Osteoblast (primary cell): ENCODE results near the gene ARL15. TPM values are rescaled to one million over a fixed set of nuclear protein-coding genes. Genes with fewer than 3 reads are reported as not detected.

Experiments
- DNase-seq: peaks from one replicate; pipeline ENCODE4 v3.0.0; 2011; ENCODE audit warnings: low spot score, mixed read lengths; ENCODE audit not compliant: insufficient read length; ENCODE audit errors: missing footprints
- H2AFZ ChIP-seq: 2 replicates; pipeline ENCODE4 v1.6.0; 2011; ENCODE audit warnings: mild to moderate bottlenecking, low read length
- H3K27ac ChIP-seq: 2 replicates; pipeline ENCODE4 v1.5.1; 2011; ENCODE audit warnings: mild to moderate bottlenecking, low read depth, low read length, moderate library complexity
- H3K27me3 ChIP-seq: 2 replicates; pipeline ENCODE4 v1.6.0; 2012; ENCODE audit warnings: mild to moderate bottlenecking, control low read depth, inconsistent platforms, low read length, moderate library complexity; ENCODE audit not compliant: insufficient read depth
- H3K36me3 ChIP-seq: 2 replicates; pipeline ENCODE4 v1.5.1; 2011; ENCODE audit warnings: mild to moderate bottlenecking, low read length, control low read depth, moderate library complexity; ENCODE audit not compliant: insufficient read depth
- H3K4me1 ChIP-seq: 2 replicates; pipeline ENCODE4 v1.5.1; 2011; ENCODE audit warnings: mild to moderate bottlenecking, low read length, control low read depth, moderate library complexity; ENCODE audit not compliant: insufficient read depth
- H3K4me2 ChIP-seq: 2 replicates; pipeline ENCODE4 v1.6.0; 2011; ENCODE audit warnings: mild to moderate bottlenecking, low read length; ENCODE audit not compliant: insufficient read depth
- H3K4me3 ChIP-seq: fragments of 200-600 bp; sonication (generic); 3 replicates; pipeline ENCODE4 v1.5.1; 2012; ENCODE audit warnings: mild to moderate bottlenecking, low read length, inconsistent platforms; ENCODE audit not compliant: insufficient read depth
- H3K79me2 ChIP-seq: 2 replicates; pipeline ENCODE4 v1.6.0; 2012; ENCODE audit warnings: mild to moderate bottlenecking, low read length, control low read depth, inconsistent platforms; ENCODE audit not compliant: insufficient read depth
- H3K9me3 ChIP-seq: 2 replicates; pipeline ENCODE4 v1.5.1; 2011; ENCODE audit warnings: low read depth, low read length, control low read depth
- H4K20me1 ChIP-seq: 2 replicates; pipeline ENCODE4 v1.6.0; 2012; ENCODE audit warnings: mild to moderate bottlenecking, low read length, control low read depth; ENCODE audit not compliant: insufficient read depth
- CTCF ChIP-seq: IDR thresholded peaks from 2 replicates; pipeline ENCODE4 v1.5.1; 2011; ENCODE audit warnings: mild to moderate bottlenecking, low read depth, low read length, moderate library complexity; ENCODE audit errors: extremely low read depth
- total RNA-seq: library from RNA; depleted of rRNA; stranded (reverse); fragments of >200 nt; gene quantifications from 2 replicates; pipeline ENCODE4 v1.2.3, GENCODE V29; 2012

ARL15 gene
- total RNA-seq, 1 donor = 25.3 TPM

DNA sequence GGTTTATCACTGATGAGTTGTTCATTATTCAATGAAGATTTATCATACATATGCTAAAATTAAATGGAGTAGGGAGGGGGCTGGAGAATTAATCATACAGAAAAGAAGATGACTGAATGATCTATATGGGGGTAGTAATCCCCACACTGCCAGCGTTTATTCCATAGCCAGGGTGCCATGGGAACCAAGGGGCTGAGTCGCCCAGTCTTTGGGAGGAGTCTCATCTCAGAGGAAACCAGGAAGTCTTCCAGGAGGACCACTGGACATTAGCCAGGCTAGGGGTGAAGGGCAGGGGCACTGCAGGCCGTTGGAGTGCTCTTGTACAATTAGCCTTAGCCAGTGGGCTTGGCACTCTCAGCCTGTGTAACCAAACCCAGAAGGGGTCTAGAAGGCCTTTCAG is 226.5 kb downstream of the ARL15 start:
- Histone ChIP-seq H3K9me3 (no peaks in the 10 kb centered on the region), H2AFZ (no peak overlapping the region), H3K27me3 (no peaks in the 10 kb centered on the region), H3K79me2 (no peaks in the 10 kb centered on the region), H3K4me2 (no peak overlapping the region), H3K4me1 (peaks cover 22% of the 10 kb centered on the region), H4K20me1 (no peaks in the 10 kb centered on the region), H3K27ac (no peak overlapping the region), H3K4me3 (no peak overlapping the region), H3K36me3 (no peaks in the 10 kb centered on the region)
- no peak for TF ChIP-seq CTCF
- DNase-seq = no peak

DNA sequence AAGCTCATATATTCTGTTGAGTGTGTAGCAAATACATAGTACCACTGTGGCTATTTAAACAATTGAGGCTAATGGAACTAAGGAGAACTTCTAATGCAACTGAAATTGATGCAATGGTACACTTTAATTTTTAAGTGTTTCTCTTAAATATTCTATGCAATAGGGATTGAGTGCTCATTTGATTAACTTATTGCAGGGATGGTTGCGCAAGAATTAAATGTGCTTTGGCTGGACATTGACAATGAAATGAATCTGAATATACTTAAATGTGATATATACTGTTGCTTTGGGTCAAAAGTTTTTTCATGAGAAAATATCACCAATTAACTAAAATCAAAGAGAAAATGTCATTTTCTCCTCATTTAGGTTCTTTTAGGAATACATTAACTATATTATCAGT is 227.1 kb downstream of the ARL15 start:
- no peak for TF ChIP-seq CTCF
- peaks cover 19% of the 10 kb centered on the region for H3K4me1 ChIP-seq
- no peaks in the 10 kb centered on the region for H3K79me2 ChIP-seq
- H3K9me3 ChIP-seq = no peaks in the 10 kb centered on the region
- no peak overlapping the region for H3K27ac ChIP-seq
- H4K20me1 ChIP-seq = no peaks in the 10 kb centered on the region
- no peak for DNase-seq
- no peaks in the 10 kb centered on the region for H3K27me3 ChIP-seq
- no peaks in the 10 kb centered on the region for H3K36me3 ChIP-seq
- H3K4me2 ChIP-seq = no peak overlapping the region
- no peak overlapping the region for H2AFZ ChIP-seq
- H3K4me3 ChIP-seq = no peak overlapping the region

DNA sequence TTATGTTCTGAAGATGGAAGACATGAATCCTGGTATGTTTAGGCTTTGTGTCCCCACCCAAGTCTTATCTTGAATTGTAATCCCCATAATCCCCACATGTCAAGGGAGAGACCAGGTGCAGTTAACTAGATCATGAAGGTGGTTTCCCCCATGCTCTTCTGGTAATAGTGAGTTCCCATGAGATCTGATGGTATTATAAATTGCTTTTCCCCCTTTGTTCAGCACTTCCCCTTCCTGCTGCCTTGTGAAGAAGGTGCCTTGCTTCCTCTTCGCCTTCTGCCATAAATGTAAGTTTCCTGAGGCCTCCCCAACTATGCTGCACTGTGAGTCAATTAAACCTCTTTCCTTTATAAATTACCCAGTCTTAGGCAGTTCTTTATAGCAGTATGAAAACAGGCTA is 229.0 kb downstream of the ARL15 start:
- Histone ChIP-seq H2AFZ (no peak overlapping the region), H3K4me1 (peaks cover 4% of the 10 kb centered on the region), H3K4me2 (no peak overlapping the region), H4K20me1 (no peaks in the 10 kb centered on the region), H3K9me3 (no peaks in the 10 kb centered on the region), H3K79me2 (no peaks in the 10 kb centered on the region), H3K27ac (no peak overlapping the region), H3K27me3 (no peaks in the 10 kb centered on the region), H3K36me3 (no peaks in the 10 kb centered on the region), H3K4me3 (no peak overlapping the region)
- TF ChIP-seq CTCF = no peak
- no peak for DNase-seq

DNA sequence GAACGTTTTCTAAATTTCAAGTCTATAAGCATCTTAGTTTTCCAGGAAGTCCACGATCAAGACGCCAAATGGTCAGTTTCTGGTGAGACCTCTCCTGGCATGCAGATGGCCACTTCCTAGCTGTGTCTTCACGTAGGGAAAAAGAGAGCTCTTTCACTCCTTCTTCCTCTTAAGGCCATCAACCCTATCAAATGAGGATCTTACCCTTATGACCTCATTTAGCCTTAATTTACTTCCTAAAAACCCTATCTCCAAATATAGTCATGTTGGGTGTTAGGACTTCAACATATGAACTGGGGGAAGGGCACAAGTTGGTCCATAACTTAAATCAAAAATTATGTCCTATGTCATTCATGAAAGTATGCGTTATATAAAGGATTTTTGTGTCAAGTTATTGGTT is 229.5 kb downstream of the ARL15 start:
- H3K27ac ChIP-seq = no peak overlapping the region
- no peak for DNase-seq
- no peak overlapping the region for H2AFZ ChIP-seq
- TF ChIP-seq CTCF = no peak
- H3K36me3 ChIP-seq = no peaks in the 10 kb centered on the region
- H3K4me3 ChIP-seq = no peak overlapping the region
- no peaks in the 10 kb centered on the region for H3K27me3 ChIP-seq
- no peaks in the 10 kb centered on the region for H3K9me3 ChIP-seq
- no peak overlapping the region for H3K4me2 ChIP-seq
- peaks cover 4% of the 10 kb centered on the region for H3K4me1 ChIP-seq
- H4K20me1 ChIP-seq = no peaks in the 10 kb centered on the region
- no peaks in the 10 kb centered on the region for H3K79me2 ChIP-seq
